ENCODE data around the gene RBM39. TPM values are rescaled to one million over a fixed set of nuclear protein-coding genes. Genes with fewer than 3 reads are reported as not detected.

The RBM39 gene
- 252 and 284 TPM in 2 replicates for total RNA-seq

DNA sequence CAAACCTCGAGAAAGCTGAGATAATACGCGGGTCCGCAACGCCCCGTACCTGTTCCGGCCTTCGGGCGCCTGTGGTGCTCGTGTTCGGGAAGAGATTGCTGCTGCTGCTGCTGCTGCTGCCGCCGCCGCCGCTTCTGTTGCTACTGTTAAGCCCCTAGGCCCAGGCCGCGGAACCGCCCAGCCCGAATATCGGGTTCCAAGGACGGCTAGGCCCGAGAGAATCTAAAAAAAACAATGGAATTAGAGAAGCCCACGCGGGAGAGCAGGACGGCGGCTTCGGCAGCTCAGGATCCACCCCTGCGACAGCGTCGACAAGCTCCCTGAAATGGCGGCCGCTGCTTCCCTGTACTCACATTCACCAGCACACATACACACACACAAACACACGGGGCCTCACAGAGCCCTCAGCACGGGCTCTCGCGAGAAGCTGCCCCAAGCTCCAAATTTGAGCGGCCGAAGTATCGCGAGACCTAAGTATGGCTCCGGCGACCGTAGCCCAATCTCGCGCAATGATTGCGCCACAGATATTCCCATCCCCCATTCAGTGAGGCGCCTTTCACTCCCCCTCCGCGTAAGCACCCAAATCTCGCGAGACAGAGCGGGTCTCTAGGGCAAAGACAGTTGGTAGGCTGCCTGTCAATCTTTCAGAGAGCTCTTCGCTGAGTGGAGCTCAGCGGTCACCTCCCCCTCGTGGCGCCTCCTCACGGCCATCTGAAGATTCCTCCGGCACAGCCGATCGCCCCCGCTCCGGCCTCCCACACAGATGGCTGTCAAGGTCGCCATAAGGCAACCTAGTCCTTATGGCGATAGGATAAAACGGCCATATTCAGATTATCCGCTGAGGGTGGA, at the start of gene RBM39:
RBM39 (minus strand) TSS at position 369 of the 849 bp plus-strand sequence. CDS start 1,386 bp downstream, outside the sequence.

GRCh38 chr20:35771689-35772562, 29.9 kb upstream of the RBM39 start, which contains the start of gene PHF20:
Gene PHF20 (plus strand): TSS chr20:35772015. CDS start chr20:35801523, 29,508 bp downstream.

DNA sequence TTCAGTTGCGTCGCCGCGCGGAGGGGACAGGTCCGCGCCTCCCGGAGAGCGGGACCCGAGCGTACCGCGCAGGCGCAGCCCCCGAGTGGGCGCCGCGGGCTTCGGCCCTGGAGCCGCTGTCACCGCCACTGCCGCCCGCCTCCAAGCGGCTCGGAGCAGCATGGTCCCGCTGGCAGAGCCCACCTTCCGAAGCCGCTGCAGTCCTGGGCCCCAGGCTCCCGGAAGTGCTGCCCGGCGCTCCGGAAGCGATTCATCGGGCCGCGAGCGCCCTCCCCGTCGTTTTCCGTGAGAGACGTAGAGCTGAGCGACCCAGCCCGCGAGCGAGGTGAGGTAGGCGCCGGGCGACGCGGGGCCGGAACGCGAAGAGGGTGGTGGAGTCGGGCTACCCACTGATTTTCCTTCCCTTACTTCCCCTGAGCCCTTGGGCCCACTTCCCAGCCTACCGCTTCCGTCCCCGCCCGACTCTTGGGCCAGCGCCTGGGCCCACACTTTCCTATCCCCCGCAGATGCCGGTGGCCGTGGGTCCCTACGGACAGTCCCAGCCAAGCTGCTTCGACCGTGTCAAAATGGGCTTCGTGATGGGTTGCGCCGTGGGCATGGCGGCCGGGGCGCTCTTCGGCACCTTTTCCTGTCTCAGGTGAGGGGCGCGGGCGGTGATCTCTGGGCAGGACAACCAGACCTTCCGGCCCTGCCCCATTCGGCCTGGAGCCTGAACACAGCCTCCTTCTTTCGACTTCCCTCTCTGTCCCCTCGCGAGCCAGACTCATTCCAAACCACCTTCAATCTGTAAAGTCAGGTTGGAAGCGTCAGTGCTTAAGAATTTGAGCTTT, 42.7 kb downstream of the RBM39 start, which contains the start of the genes NFS1 and ROMO1:
NFS1 (minus strand) TSS at position 226 of the 830 bp plus-strand sequence; CDS start at position 162, 64 bp downstream.
ROMO1 (plus strand) TSS at position 279 of the 830 bp plus-strand sequence; CDS start at position 507, 228 bp downstream.

DNA sequence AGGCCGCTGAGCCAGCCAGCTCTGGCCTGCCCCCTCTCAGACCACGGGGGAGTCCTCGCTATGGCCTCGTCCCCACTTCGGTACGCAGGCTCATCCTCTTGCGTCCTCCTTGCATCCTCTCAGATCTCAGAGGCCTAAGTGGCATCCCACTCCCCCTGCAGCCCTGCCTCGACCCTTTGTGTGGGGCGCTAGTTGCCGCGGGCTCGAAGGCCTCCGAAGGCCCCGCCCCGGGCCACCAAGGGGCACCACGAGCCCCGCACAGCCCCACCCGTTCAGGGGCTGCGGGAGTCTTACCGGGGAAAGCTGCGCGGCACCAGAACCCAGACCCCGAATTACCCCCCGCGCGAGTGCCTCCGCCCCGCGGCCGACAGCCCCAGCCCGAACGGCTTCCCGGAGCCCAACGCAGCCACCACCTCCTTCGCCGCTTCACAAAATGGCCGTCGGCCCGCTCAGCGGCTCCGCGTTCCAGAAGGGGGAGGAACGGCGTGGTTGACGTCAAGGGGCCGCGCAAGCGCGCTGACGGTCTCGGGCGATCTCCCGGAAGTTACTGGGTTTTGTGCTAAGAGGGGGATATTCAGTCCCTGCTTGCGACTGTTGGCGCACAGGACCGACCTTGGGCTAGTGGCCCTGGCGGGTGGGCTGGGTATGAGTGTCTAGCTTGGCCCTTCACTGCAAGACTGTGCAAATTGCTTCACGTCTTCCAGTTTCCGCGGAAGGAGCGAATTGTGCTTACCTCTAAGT, 77.4 kb downstream of the RBM39 start, which contains the start of the genes CPNE1 and RBM12:
CPNE1 (minus strand) TSS at position 435 of the 741 bp plus-strand sequence. CDS start 31,977 bp downstream, outside the sequence.
RBM12 (minus strand) TSS at position 435 of the 741 bp plus-strand sequence. CDS start 9,578 bp downstream, outside the sequence.

Other genes starting within 250 kb of the RBM39 start
- not detected in 2 replicates for gene C20orf173, start 212.6 kb downstream of the RBM39 start, total RNA-seq
- 244 and 340 TPM in 2 replicates for gene ERGIC3, start 200.2 kb downstream of the RBM39 start, total RNA-seq
- 11.2 and 23.4 TPM in 2 replicates for gene SPAG4, start 126.4 kb downstream of the RBM39 start, total RNA-seq
- gene CPNE1, start 77.4 kb downstream of the RBM39 start, total RNA-seq: 109 and 146 TPM in 2 replicates
- 53.6 and 58.7 TPM in 2 replicates for gene RBM12, start 77.4 kb downstream of the RBM39 start, total RNA-seq
- 19.5 and 19.9 TPM in 2 replicates for gene NFS1, start 42.9 kb downstream of the RBM39 start, total RNA-seq
- gene ROMO1, start 42.9 kb downstream of the RBM39 start, total RNA-seq: 164 and 382 TPM in 2 replicates
- gene PHF20, start 29.8 kb upstream of the RBM39 start, total RNA-seq: 25.3 and 25.7 TPM in 2 replicates
- gene SCAND1, start 212.2 kb upstream of the RBM39 start, total RNA-seq: 60.6 and 90.9 TPM in 2 replicates
- gene CNBD2, start 226.3 kb upstream of the RBM39 start, total RNA-seq: 1.4 and 4.2 TPM in 2 replicates

Data from epithelial cell of umbilical artery (primary cell).